A673 (cell line): ENCODE data around the gene SPECC1. TPM values are rescaled to one million over a fixed set of nuclear protein-coding genes. Genes with fewer than 3 reads are reported as not detected.
A peak's percentile ranks its signal among the peaks of the same experiment; 100 is the strongest.

ENCODE experiments used
- BruUV-seq: library from RNA; stranded (reverse); fragments of 400-500 nt; replicated peaks from 2 replicates; lab custom pipeline; 2021; lab: Mats Ljungman, UMichigan
- CTCF ChIA-PET: fragments of 300-600 bp; sonication (Branson Sonifier 250); formaldehyde crosslinking; loops from one replicate; lab custom pipeline; 2022; ENCODE audit warnings: antibody characterized with exemption; lab: Charles Lee
- POLR2A ChIA-PET: fragments of 300-600 bp; sonication (Branson Sonifier 250); formaldehyde crosslinking; loops from one replicate; lab custom pipeline; 2022; ENCODE audit warnings: antibody characterized with exemption; ENCODE audit not compliant: low non-redundant PET; lab: Charles Lee
- DNase-seq: peaks from one replicate; pipeline ENCODE4 v3.0.0-alpha.2; 2015; ENCODE audit warnings: low spot score
- H3K27ac ChIP-seq: fragments of 200-600 bp; sonication (generic); 2 replicates; pipeline ENCODE4 v1.5.1; 2016; ENCODE audit warnings: mixed run types, low read depth, mild to moderate bottlenecking, mixed read lengths, antibody characterized with exemption, low read length; ENCODE audit not compliant: poor library complexity, severe bottlenecking
- H3K27me3 ChIP-seq: fragments of 200-600 bp; sonication (generic); replicated peaks from 2 replicates; pipeline ENCODE4 v1.6.1; 2017; ENCODE audit warnings: mixed run types, low read depth, mild to moderate bottlenecking, mixed read lengths, antibody characterized with exemption, low read length; ENCODE audit not compliant: insufficient read depth, poor library complexity
- H3K36me3 ChIP-seq: fragments of 200-600 bp; sonication (generic); 2 replicates; pipeline ENCODE4 v1.6.1; 2016; ENCODE audit warnings: mixed run types, mild to moderate bottlenecking, mixed read lengths, antibody characterized with exemption, low read length; ENCODE audit not compliant: insufficient read depth, poor library complexity, severe bottlenecking
- H3K4me1 ChIP-seq: fragments of 200-600 bp; sonication (generic); 2 replicates; pipeline ENCODE4 v1.6.1; 2017; ENCODE audit warnings: mixed run types, mild to moderate bottlenecking, mixed read lengths, antibody characterized with exemption, low read length; ENCODE audit not compliant: insufficient read depth, poor library complexity, severe bottlenecking
- H3K4me3 ChIP-seq: fragments of 200-600 bp; sonication (generic); 2 replicates; pipeline ENCODE4 v1.5.1; 2016; ENCODE audit warnings: low read depth, mixed run types, mild to moderate bottlenecking, mixed read lengths, low read length; ENCODE audit not compliant: poor library complexity, severe bottlenecking
- H3K9me3 ChIP-seq: fragments of 200-600 bp; sonication (generic); 2 replicates; pipeline ENCODE4 v1.6.1; 2016; ENCODE audit warnings: mixed run types, low read depth, mild to moderate bottlenecking, mixed read lengths, antibody characterized with exemption, low read length; ENCODE audit not compliant: poor library complexity, severe bottlenecking
- EZH2 ChIP-seq: fragments of 200-600 bp; sonication (generic); IDR thresholded peaks from 2 replicates; pipeline ENCODE4 v1.6.1; 2017; ENCODE audit warnings: borderline replicate concordance, low read depth, mild to moderate bottlenecking, mixed read lengths, antibody characterized with exemption, low read length; ENCODE audit not compliant: poor library complexity, severe bottlenecking
- intact Hi-C: fragments of 100-400 bp; cut with micrococcal nuclease; formaldehyde crosslinking; loops from one replicate; pipeline ENCODE4 v1.10.0; 2022; ENCODE audit not compliant: unreplicated experiment
- total RNA-seq: library from RNA; stranded (reverse); gene quantifications from 2 replicates; pipeline ENCODE4 v1.2.3, GENCODE V29; 2021
- TF ChIP-seq, protein P1 (sequence below): fragments of 300-800, 200-600 bp; sonication (generic); conservative IDR thresholded peaks from 2 replicates; pipeline ENCODE4 v1.5.1; 2017; ENCODE audit warnings: low read depth, mild to moderate bottlenecking, antibody characterized with exemption, low read length, moderate library complexity, mixed read lengths

SPECC1 gene
- total RNA-seq, 1 experiment from 2014 or later = 5.8 TPM

DNA sequence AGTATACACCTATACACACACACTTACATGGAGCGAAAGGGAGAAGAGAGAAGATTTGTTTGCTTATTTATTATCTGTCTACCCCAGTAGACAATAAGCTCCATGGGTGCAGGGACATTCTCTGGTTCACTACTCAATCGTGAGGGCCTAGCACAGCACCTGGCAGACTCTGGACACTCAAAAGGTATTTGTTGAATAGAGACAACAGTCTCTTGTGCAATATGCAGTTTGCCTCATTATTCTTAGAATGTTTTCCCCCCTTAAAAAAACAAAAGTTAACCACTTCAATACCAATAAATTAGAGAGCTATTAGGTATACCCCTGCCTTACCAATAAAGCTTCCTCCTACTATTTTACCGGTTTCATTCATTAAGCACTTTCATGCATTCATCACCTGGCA is 33.6 kb upstream of the SPECC1 start:
- DNase-seq = no peak
- H3K27me3 ChIP-seq = no peaks in the 10 kb centered on the region
- ChIA-PET CTCF (no interaction called here), POLR2A (no interaction called here)
- no peak for TF ChIP-seq EZH2
- TF ChIP-seq, protein P1, sequence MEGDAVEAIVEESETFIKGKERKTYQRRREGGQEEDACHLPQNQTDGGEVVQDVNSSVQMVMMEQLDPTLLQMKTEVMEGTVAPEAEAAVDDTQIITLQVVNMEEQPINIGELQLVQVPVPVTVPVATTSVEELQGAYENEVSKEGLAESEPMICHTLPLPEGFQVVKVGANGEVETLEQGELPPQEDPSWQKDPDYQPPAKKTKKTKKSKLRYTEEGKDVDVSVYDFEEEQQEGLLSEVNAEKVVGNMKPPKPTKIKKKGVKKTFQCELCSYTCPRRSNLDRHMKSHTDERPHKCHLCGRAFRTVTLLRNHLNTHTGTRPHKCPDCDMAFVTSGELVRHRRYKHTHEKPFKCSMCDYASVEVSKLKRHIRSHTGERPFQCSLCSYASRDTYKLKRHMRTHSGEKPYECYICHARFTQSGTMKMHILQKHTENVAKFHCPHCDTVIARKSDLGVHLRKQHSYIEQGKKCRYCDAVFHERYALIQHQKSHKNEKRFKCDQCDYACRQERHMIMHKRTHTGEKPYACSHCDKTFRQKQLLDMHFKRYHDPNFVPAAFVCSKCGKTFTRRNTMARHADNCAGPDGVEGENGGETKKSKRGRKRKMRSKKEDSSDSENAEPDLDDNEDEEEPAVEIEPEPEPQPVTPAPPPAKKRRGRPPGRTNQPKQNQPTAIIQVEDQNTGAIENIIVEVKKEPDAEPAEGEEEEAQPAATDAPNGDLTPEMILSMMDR = no peak
- H3K36me3 ChIP-seq = no peaks in the 10 kb centered on the region
- no peak overlapping the region for H3K27ac ChIP-seq
- no peaks in the 10 kb centered on the region for H3K9me3 ChIP-seq
- intact Hi-C loops = no loop called here
- TSS peak; percentile 38 for BruUV-seq
- H3K4me1 ChIP-seq = peaks cover 8% of the 10 kb centered on the region
- H3K4me3 ChIP-seq = no peak overlapping the region

DNA sequence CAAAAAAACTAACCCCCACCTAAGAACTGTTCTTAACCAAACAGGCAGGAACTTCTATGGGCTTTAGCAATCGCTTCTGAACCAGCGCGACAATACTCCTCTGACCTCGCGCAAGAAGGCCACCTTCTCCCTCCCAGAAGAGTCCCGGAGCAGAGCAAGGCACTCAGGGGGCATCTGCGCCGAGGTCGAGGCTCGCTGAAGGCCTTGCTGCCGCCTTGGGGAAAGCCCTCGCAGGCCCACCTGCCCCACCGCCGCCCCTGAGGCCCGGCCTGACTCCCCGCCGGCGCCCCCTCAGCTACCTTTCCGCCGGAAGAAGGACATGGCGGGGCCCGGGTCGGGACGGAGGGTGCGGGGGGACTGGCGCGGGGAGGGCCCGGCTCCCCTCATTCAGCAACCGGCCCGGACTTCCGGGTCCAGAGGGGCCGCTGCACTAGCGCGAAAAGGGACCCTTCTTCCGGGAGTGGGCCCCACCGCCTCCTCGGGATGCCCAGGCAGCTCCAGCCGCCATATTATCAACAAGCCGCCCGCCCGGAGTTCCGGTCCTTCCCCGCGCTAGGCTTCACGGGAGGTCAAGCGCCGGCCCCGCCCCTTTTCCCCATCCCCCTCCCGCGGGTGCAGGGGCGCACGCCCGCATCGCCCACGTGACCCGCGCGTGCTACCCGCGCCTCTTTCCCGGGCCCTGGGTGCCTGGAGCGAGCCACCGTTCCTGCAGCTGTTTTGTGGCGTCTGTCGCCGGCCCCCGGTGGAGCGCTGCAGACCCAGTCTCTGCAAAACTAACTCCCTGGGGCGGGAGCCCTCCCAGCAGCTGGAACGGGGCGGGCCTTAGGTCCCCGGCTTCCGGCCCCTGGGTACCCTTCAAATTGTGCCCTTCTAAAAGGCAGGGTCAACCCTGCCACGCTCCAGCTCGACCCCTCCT is 31.6 kb upstream of the SPECC1 start, which contains the start of gene AKAP10:
Gene AKAP10 (minus strand): TSS at position 536 of the 916 bp plus-strand sequence. CDS start 149 bp downstream, at position 387.
- CTCF ChIA-PET = interaction anchor here (1.3 kb wide), 1 partner anchor 15 kb away, joined by 4 read pairs; no protein-coding TSS in a partner anchor
- TF ChIP-seq, protein P1 = no peak
- TF ChIP-seq EZH2 = no peak
- Histone ChIP-seq H3K9me3 (no peaks in the 10 kb centered on the region), H3K27me3 (no peaks in the 10 kb centered on the region), H3K4me1 (peaks cover 8% of the 10 kb centered on the region), H3K4me3 (peak within 1 kb of the TSS; percentile 98), H3K36me3 (no peaks in the 10 kb centered on the region), H3K27ac (peak within 1 kb of the TSS; percentile 94)
- no TSS peak for BruUV-seq
- POLR2A ChIA-PET = no interaction called here
- DNase-seq = peak; percentile 93
- intact Hi-C loops = no loop called here

DNA sequence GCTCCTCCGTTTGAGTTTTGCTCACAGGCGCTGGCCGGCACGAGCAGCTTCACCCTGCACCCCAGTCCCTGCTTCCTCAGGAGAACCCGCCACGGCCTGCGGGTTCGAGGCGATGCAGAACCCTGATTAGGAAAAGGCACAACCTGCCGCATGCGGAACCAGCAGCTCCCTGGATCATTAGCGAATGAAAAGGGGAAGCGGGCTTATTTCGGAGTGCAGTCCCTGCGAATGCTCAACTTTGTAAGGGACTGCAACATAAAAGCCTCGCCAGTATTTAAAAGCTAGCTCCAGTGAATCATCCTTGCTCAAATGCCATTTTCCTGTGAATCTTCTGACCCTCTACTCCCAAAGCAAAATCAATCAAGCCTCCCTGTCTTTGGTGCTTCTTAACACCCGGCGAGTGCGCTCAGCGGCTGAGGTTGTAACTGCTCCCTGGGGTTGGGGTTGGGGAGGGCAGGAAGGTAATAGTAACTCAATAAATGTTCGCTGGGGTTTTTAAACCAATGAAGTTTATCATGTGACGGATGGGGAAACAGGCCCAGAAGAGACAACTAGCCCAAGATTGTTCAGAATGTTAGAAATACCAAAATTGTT is 30.9 kb upstream of the SPECC1 start:
- Histone ChIP-seq H3K27ac (peak overlapping the region; percentile 94), H3K4me1 (peaks cover 8% of the 10 kb centered on the region), H3K36me3 (no peaks in the 10 kb centered on the region), H3K4me3 (peak overlapping the region; percentile 98), H3K9me3 (no peaks in the 10 kb centered on the region), H3K27me3 (no peaks in the 10 kb centered on the region)
- ChIA-PET CTCF (no interaction called here), POLR2A (no interaction called here)
- no peak for DNase-seq
- BruUV-seq = no TSS peak
- intact Hi-C loops = no loop called here
- TF ChIP-seq EZH2 = no peak
- TF ChIP-seq, protein P1 = no peak
